Measurements from ENCODE around the gene VPS33A.

The VPS33A gene

GRCh38 chr12:122182887-122183587 is 83.3 kb downstream of the VPS33A start, which contains the start of gene LRRC43:
TSS of gene LRRC43 (plus strand) at chr12:122183123. CDS start at chr12:122183145, 22 bp downstream.
- no peak for DNase-seq (ENCODE audit: low read depth in 2 of 2)

Measured in activated CD4-positive, alpha-beta T cell treated with anti-CD3 and anti-CD28 coated beads for 24 hours (primary cell).